Measurements from ENCODE around the gene STAT5B. TPM values are rescaled to one million over a fixed set of nuclear protein-coding genes. Genes with fewer than 3 reads are reported as not detected.

Gene STAT5B
- total RNA-seq, 1 donor from 2014 or later: 32.8 TPM

- DNase-seq (ENCODE audit: low spot score): no peak
- peaks cover 7% of the 10 kb centered on the region for H3K4me1 Mint-ChIP-seq (ENCODE audit: low read depth)
Measured at GRCh38 chr17:42312285-42313130, 36.3 kb upstream of the STAT5B start.

GRCh38 chr17:42312035-42312284, 35.8 kb upstream of the STAT5B start:
- no peak for DNase-seq (ENCODE audit: low spot score)
- TF ChIP-seq CTCF (IDR thresholded peaks at IDR 0.05): no peak
- H3K4me1 Mint-ChIP-seq (ENCODE audit: low read depth): peaks cover 7% of the 10 kb centered on the region
- H3K27ac Mint-ChIP-seq (ENCODE audit: unreplicated experiment): no peak overlapping the region
- H3K9me3 Mint-ChIP-seq (ENCODE audit: low read depth): no peaks in the 10 kb centered on the region
- H3K4me3 Mint-ChIP-seq (ENCODE audit: unreplicated experiment): no peak overlapping the region
- H3K27me3 Mint-ChIP-seq (ENCODE audit: low read depth): no peaks in the 10 kb centered on the region
- peaks cover 26% of the 10 kb centered on the region for H3K36me3 Mint-ChIP-seq (ENCODE audit: low read depth)

More at GRCh38 chr17:42312285-42313130, 36.3 kb upstream of the STAT5B start:
- Mint-ChIP-seq H3K36me3 (ENCODE audit: low read depth) (peaks cover 28% of the 10 kb centered on the region), H3K4me3 (ENCODE audit: unreplicated experiment) (no peak overlapping the region), H3K27me3 (ENCODE audit: low read depth) (no peaks in the 10 kb centered on the region), H3K27ac (ENCODE audit: unreplicated experiment) (no peak overlapping the region), H3K9me3 (ENCODE audit: low read depth) (no peaks in the 10 kb centered on the region)
- peak; percentile 81 for TF ChIP-seq CTCF (IDR thresholded peaks at IDR 0.05)

GRCh38 chr17:42311240-42312034, 35.2 kb upstream of the STAT5B start:
- H3K4me1 Mint-ChIP-seq (ENCODE audit: low read depth): peaks cover 7% of the 10 kb centered on the region
- DNase-seq (ENCODE audit: low spot score): no peak
- TF ChIP-seq CTCF (IDR thresholded peaks at IDR 0.05): no peak
- no peaks in the 10 kb centered on the region for H3K27me3 Mint-ChIP-seq (ENCODE audit: low read depth)
- H3K9me3 Mint-ChIP-seq (ENCODE audit: low read depth): no peaks in the 10 kb centered on the region
- H3K4me3 Mint-ChIP-seq (ENCODE audit: unreplicated experiment): no peak overlapping the region
- H3K27ac Mint-ChIP-seq (ENCODE audit: unreplicated experiment): peak overlapping the region; percentile 41
- H3K36me3 Mint-ChIP-seq (ENCODE audit: low read depth): peaks cover 22% of the 10 kb centered on the region

- Mint-ChIP-seq H3K4me3 (ENCODE audit: unreplicated experiment) (no peak overlapping the region), H3K36me3 (ENCODE audit: low read depth) (peaks cover 26% of the 10 kb centered on the region), H3K9me3 (ENCODE audit: low read depth) (no peaks in the 10 kb centered on the region), H3K27me3 (ENCODE audit: low read depth) (no peaks in the 10 kb centered on the region), H3K27ac (ENCODE audit: unreplicated experiment) (no peak overlapping the region), H3K4me1 (ENCODE audit: low read depth) (peaks cover 7% of the 10 kb centered on the region)
- DNase-seq (ENCODE audit: low spot score): no peak
- no peak for TF ChIP-seq CTCF (IDR thresholded peaks at IDR 0.05)
Measured at GRCh38 chr17:42310787-42311215, 34.6 kb upstream of the STAT5B start.

- no peak for TF ChIP-seq CTCF (IDR thresholded peaks at IDR 0.05)
- Mint-ChIP-seq H3K36me3 (ENCODE audit: low read depth) (peaks cover 21% of the 10 kb centered on the region), H3K27me3 (ENCODE audit: low read depth) (no peaks in the 10 kb centered on the region), H3K4me3 (ENCODE audit: unreplicated experiment) (no peak overlapping the region), H3K4me1 (ENCODE audit: low read depth) (peaks cover 7% of the 10 kb centered on the region), H3K9me3 (ENCODE audit: low read depth) (no peaks in the 10 kb centered on the region), H3K27ac (ENCODE audit: unreplicated experiment) (no peak overlapping the region)
- no peak for DNase-seq (ENCODE audit: low spot score)
Measured at GRCh38 chr17:42309986-42310786, 34.0 kb upstream of the STAT5B start.
